ENCODE results near the gene PTGDS.

GRCh38 chr9:136931611-136932130 is 45.6 kb upstream of the PTGDS start:
- TF ChIP-seq CTCF (IDR thresholded peaks at IDR 0.05; ENCODE audit: insufficient read depth, low read depth, low read length) (no peak), EZH2 (IDR thresholded peaks at IDR 0.05; ENCODE audit: insufficient read depth, low read length) (no peak)
